Heart right ventricle (tissue), 16 donors: Measurements from ENCODE around the gene GNAL. TPM values are rescaled to one million over a fixed set of nuclear protein-coding genes. Genes with fewer than 3 reads are reported as not detected.

Source experiments
- ATAC-seq, 8 donors: fragments of 200-7000 bp; cut with Tn5 transposase; one replicate each; pipeline ENCODE4 v1.9.1; 2020; ENCODE audit warnings: mild to moderate bottlenecking in 8 of 8, moderate library complexity in 8 of 8, moderate number of reproducible peaks in 1 of 8
- DNase-seq, 2 donors: peaks; one replicate each; pipeline ENCODE4 v3.0.0-alpha.2; 2020
- H3K27ac ChIP-seq, 10 donors: fragments of 200-600 bp; sonication (generic) in 2 of 10; one replicate each; pipeline versions ENCODE4 v1.5.0 to v1.8.0; 2020 to 2022; ENCODE audit warnings: mild to moderate bottlenecking in 3 of 10
- H3K27me3 ChIP-seq, 7 donors: fragments of 200-600 bp; one replicate each; pipeline ENCODE4 v1.8.0; 2021 to 2022; ENCODE audit warnings: mild to moderate bottlenecking in 2 of 7
- H3K36me3 ChIP-seq, 9 donors: fragments of 200-600 bp; sonication (generic) in 1 of 9; one replicate each; pipeline versions ENCODE4 v1.5.0 to v1.8.0; 2020 to 2022; ENCODE audit warnings: mild to moderate bottlenecking in 2 of 9
- H3K4me1 ChIP-seq, 9 donors: fragments of 200-600 bp; sonication (generic) in 1 of 9; one replicate each; pipeline versions ENCODE4 v1.5.0 to v1.8.0; 2020 to 2022; ENCODE audit warnings: mild to moderate bottlenecking in 4 of 9
- H3K4me3 ChIP-seq, 10 donors: fragments of 200-600 bp; sonication (generic) in 2 of 10; one replicate each; pipeline versions ENCODE4 v1.5.0 to v1.8.0; 2020 to 2022; ENCODE audit warnings: mild to moderate bottlenecking in 7 of 10, moderate library complexity in 2 of 10
- H3K9me3 ChIP-seq, 11 donors: fragments of 200-600 bp in 10 of 11; sonication (generic) in 2 of 11; one replicate each; pipeline versions ENCODE4 v1.5.0 to v1.8.0; 2013 to 2022; ENCODE audit warnings: mild to moderate bottlenecking in 2 of 11, control low read depth in 1 of 11, moderate library complexity in 1 of 11
- CTCF ChIP-seq, 9 donors: fragments of 200-600 bp; sonication (generic) in 2 of 9; IDR thresholded peaks; one replicate each; pipeline versions ENCODE4 v1.5.0 to v1.8.0; 2021 to 2022; ENCODE audit warnings: antibody characterized with exemption in 9 of 9, mild to moderate bottlenecking in 5 of 9, moderate library complexity in 1 of 9
- WGBS, 2 donors: extraction: QIAGEN DNeasy Blood & Tissue Kit; methylation state at CpG; one replicate each; pipeline ENCODE4 v1.1.7; 2013; ENCODE audit warnings: inconsistent platforms in 1 of 2; 5-methylcytosine and 5-hydroxymethylcytosine counted together
- intact Hi-C, 10 donors: fragments of 100-400 bp; cut with DNase I; formaldehyde crosslinking; loops; one replicate each; pipeline versions ENCODE4 v1.11.1 to v1.14.2; 2022
- polyA plus RNA-seq, 2 donors: library from polyadenylated mRNA; stranded (reverse); fragments of 200-250 nt; gene quantifications; one replicate each; pipeline ENCODE4 v1.2.3, GENCODE V29; 2013
- total RNA-seq, 10 donors: library from RNA; stranded (reverse); fragmentation: NEBNext Ultra II Directional in 3 of 10; extraction: Animal tissue kit (Norgen Biotek cat#: 25700) in 3 of 10; gene quantifications; one replicate each; pipeline versions ENCODE4 v1.2.1 to v1.2.4, GENCODE V29; 2021 to 2023
- donor health status: Arrhythmogenic right ventricular cardiomyopathy.
- donor health status: ischemic (EF 13 %, LVEDD 7.1; RV severe dilation, severe dysfunction).
- donor health status: healthy with polysubstance abuse.
- donor health status: DM: no; HTN: yes; CAD: no.
- donor health status: DM: no; HTN: no; CAD: no.
- donor health status: ischemic (EF 25% LVEDD 6.9; RV normal size, moderate dysfunction).
- donor health status: ischemic (EF 25% LVEDD 5.7; RV mildly dilated, moderate dysfunction).
- donor health status: healthy.
- donor health status: DM: yes; HTN: yes; CAD: no.
- donor health status: Ischemic cardiomyopathy.
- donor health status: ischemic (EF 35%, LVEDD 5.7; RV mildly dilated, moderate dysfunction).
- donor health status: nonischemic (EF 11% LVEDD 7.7; RV severe dilation, severe dysfunction).
- donor health status: DM: yes; HTN: yes; CAD: no.
- donor health status: PGD.
- donor health status: ischemic (EF 29% LVEDD 5.4; RV normal size, mild dysfunction).
- donor health status: nonischemic (EF 23%, LVEDD 6.1; RV moderate dilation, normal function).

The GNAL gene
- total and polyA plus RNA-seq, 12 donors, result 0.42 to 6.9 (median 1.6) TPM

- Histone ChIP-seq H3K27me3 (peaks cover 0 to 29% (median 23%) of the 10 kb centered on the region in 7 donors), H3K4me3 (no peak overlapping the region), H3K36me3 (no peaks in the 10 kb centered on the region), H3K27ac (no peak overlapping the region), H3K4me1 (peaks cover 0 to 7% (median 0%) of the 10 kb centered on the region in 9 donors), H3K9me3 (peaks cover 0 to 20% (median 0%) of the 10 kb centered on the region in 11 donors)
- no peak for TF ChIP-seq CTCF (IDR thresholded peaks at IDR 0.05)
- DNase-seq (no peak), ATAC-seq (no peak)
- intact Hi-C loops, result loop anchor here in 4 of 10 donors (10.0 kb wide), 3 partner anchors 211 to 381 kb away; no protein-coding TSS in a partner anchor
- 82 to 88% methylated on average over 10 of the region's 10 CpGs for WGBS, 2 donors
Measured at GRCh38 chr18:11653521-11653920, 35.5 kb upstream of the GNAL start.

- Histone ChIP-seq H3K4me3 (no peak overlapping the region), H3K4me1 (peaks cover 0 to 7% (median 0%) of the 10 kb centered on the region in 9 donors), H3K9me3 (peaks cover 0 to 6% (median 0%) of the 10 kb centered on the region in 11 donors), H3K27ac (no peak overlapping the region), H3K36me3 (no peaks in the 10 kb centered on the region), H3K27me3 (peaks cover 0 to 38% (median 23%) of the 10 kb centered on the region in 7 donors)
- WGBS, 2 donors, result 34 to 35% methylated on average over 32 of the region's 32 CpGs
- DNase-seq, result peak; percentile 45 to 67
- TF ChIP-seq CTCF (IDR thresholded peaks at IDR 0.05), result peak; percentile 48 to 81 (median 75)
- intact Hi-C loops, result loop anchor here in 5 of 10 donors (2.0 to 10.0 kb wide), 7 partner anchors 210 to 582 kb away; no protein-coding TSS in a partner anchor
- peak in 7 of 8 donors; percentile 55 to 80 (median 64) for ATAC-seq
Measured at GRCh38 chr18:11654736-11655605, 34.1 kb upstream of the GNAL start.

GRCh38 chr18:11655606-11655932, 33.5 kb upstream of the GNAL start:
- intact Hi-C loops, result loop anchor here in 5 of 10 donors (2.0 to 10.0 kb wide), 7 partner anchors 209 to 582 kb away; no protein-coding TSS in a partner anchor

More at GRCh38 chr18:11655606-11655932, 33.5 kb upstream of the GNAL start:
- no peaks in the 10 kb centered on the region for H3K9me3 ChIP-seq
- H3K4me3 ChIP-seq, result no peak overlapping the region
- ATAC-seq (peak in 1 of 8 donors; percentile 29), DNase-seq (no peak)
- H3K27me3 ChIP-seq, result peaks cover 0 to 42% (median 23%) of the 10 kb centered on the region in 7 donors
- TF ChIP-seq CTCF (IDR thresholded peaks at IDR 0.05), result no peak
- peaks cover 0 to 7% (median 0%) of the 10 kb centered on the region in 9 donors for H3K4me1 ChIP-seq
- H3K27ac ChIP-seq, result no peak overlapping the region
- 25 to 37% methylated on average over 5 of the region's 5 CpGs for WGBS, 2 donors
- no peaks in the 10 kb centered on the region for H3K36me3 ChIP-seq
